ENCODE data around the gene BORCS6.

Gene BORCS6

GRCh38 chr17:8162233-8162996 lies 27.6 kb downstream of the BORCS6 start, which contains the start of gene VAMP2:
Gene VAMP2, minus strand, starts transcription at chr17:8162948. Its CDS starts 69 bp downstream, at chr17:8162879.
- Histone ChIP-seq H4K8ac (ENCODE audit: low read depth, low read length) (peak within 1 kb of the TSS; percentile 89), H3K79me1 (ENCODE audit: low read depth, low read length) (peaks cover 13% of the 10 kb centered on the region), H4K91ac (ENCODE audit: low read depth, low read length, poor library complexity) (peak within 1 kb of the TSS; percentile 99), H2BK5ac (ENCODE audit: low read length) (peak within 1 kb of the TSS; percentile 91), H3K18ac (ENCODE audit: low read length) (peak within 1 kb of the TSS; percentile 100), H3K4me3 (ENCODE audit: low read length in 2 of 2) (peak within 1 kb of the TSS; percentile 97 to 98), H3K27ac (replicated peaks; ENCODE audit: low read length) (peak within 1 kb of the TSS; percentile 97), H3K4ac (ENCODE audit: low read length) (peak within 1 kb of the TSS; percentile 100), H3K14ac (ENCODE audit: low read length) (peak within 1 kb of the TSS; percentile 98), H3K27me3 (ENCODE audit: control insufficient read depth in 3 of 3, insufficient read depth in 3 of 3, low read depth in 1 of 3, low read length in 3 of 3) (no peaks in the 10 kb centered on the region), H2BK15ac (ENCODE audit: low read length) (peak within 1 kb of the TSS; percentile 99), H3K23ac (ENCODE audit: low read depth, low read length, poor library complexity) (peak within 1 kb of the TSS; percentile 92), H2AK5ac (ENCODE audit: low read depth, low read length) (peak within 1 kb of the TSS; percentile 99), H2AFZ (ENCODE audit: low read length) (peak within 1 kb of the TSS; percentile 79), H3K4me1 (ENCODE audit: control insufficient read depth in 2 of 2, insufficient read depth in 1 of 2, low read depth in 1 of 2, low read length in 2 of 2) (peaks cover 23 to 30% of the 10 kb centered on the region in 2 donors), H3K4me2 (ENCODE audit: insufficient read depth, low read length, poor library complexity, severe bottlenecking) (peak within 1 kb of the TSS; percentile 100), H2BK120ac (ENCODE audit: low read depth, low read length) (peak within 1 kb of the TSS; percentile 84), H3K9me3 (replicated peaks in 1 of 2; ENCODE audit: control insufficient read depth in 2 of 2, insufficient read depth in 1 of 2, low read depth in 1 of 2, low read length in 2 of 2) (no peaks in the 10 kb centered on the region), H2BK12ac (ENCODE audit: low read length) (peak within 1 kb of the TSS; percentile 75), H3K9ac (ENCODE audit: low read depth, low read length, poor library complexity) (peak within 1 kb of the TSS; percentile 99), H3K36me3 (replicated peaks in 1 of 2; ENCODE audit: control insufficient read depth in 2 of 2, insufficient read depth in 2 of 2, low read length in 2 of 2) (peaks cover 22 to 40% of the 10 kb centered on the region in 2 donors)
- no peak for DNase-seq (ENCODE audit: low spot score)
- no CpG with 5 or more reads among the region's 75 CpGs for WGBS, 2 donors (ENCODE audit: extremely low coverage in 2 of 2, insufficient read length in 2 of 2, insufficient replicate concordance in 1 of 2)

GRCh38 chr17:8161289-8162232 lies 28.4 kb downstream of the BORCS6 start:
- no CpG with 5 or more reads among the region's 19 CpGs for WGBS, 2 donors (ENCODE audit: extremely low coverage in 2 of 2, insufficient read length in 2 of 2, insufficient replicate concordance in 1 of 2)
- peak overlapping the region; percentile 97 for H3K18ac ChIP-seq (ENCODE audit: low read length)
- DNase-seq (ENCODE audit: low spot score) = no peak
- no peak overlapping the region for H3K27ac ChIP-seq (replicated peaks; ENCODE audit: low read length)
- peaks cover 22 to 40% of the 10 kb centered on the region in 2 donors for H3K36me3 ChIP-seq (replicated peaks in 1 of 2; ENCODE audit: control insufficient read depth in 2 of 2, insufficient read depth in 2 of 2, low read length in 2 of 2)
- no peaks in the 10 kb centered on the region for H3K9me3 ChIP-seq (replicated peaks in 1 of 2; ENCODE audit: control insufficient read depth in 2 of 2, insufficient read depth in 1 of 2, low read depth in 1 of 2, low read length in 2 of 2)
- H3K79me1 ChIP-seq (ENCODE audit: low read depth, low read length) = peaks cover 13% of the 10 kb centered on the region
- H3K4me1 ChIP-seq (ENCODE audit: control insufficient read depth in 2 of 2, insufficient read depth in 1 of 2, low read depth in 1 of 2, low read length in 2 of 2) = peaks cover 23 to 34% of the 10 kb centered on the region in 2 donors
- no peak overlapping the region for H4K8ac ChIP-seq (ENCODE audit: low read depth, low read length)
- H3K27me3 ChIP-seq (ENCODE audit: control insufficient read depth in 3 of 3, insufficient read depth in 3 of 3, low read depth in 1 of 3, low read length in 3 of 3) = no peaks in the 10 kb centered on the region
- peak overlapping the region; percentile 99 for H3K9ac ChIP-seq (ENCODE audit: low read depth, low read length, poor library complexity)
- H4K91ac ChIP-seq (ENCODE audit: low read depth, low read length, poor library complexity) = no peak overlapping the region
- peak overlapping the region; percentile 66 for H3K23ac ChIP-seq (ENCODE audit: low read depth, low read length, poor library complexity)
- H2BK12ac ChIP-seq (ENCODE audit: low read length) = no peak overlapping the region
- H2AK5ac ChIP-seq (ENCODE audit: low read depth, low read length) = peak overlapping the region; percentile 95
- H3K4me2 ChIP-seq (ENCODE audit: insufficient read depth, low read length, poor library complexity, severe bottlenecking) = peak overlapping the region; percentile 78
- H2BK120ac ChIP-seq (ENCODE audit: low read depth, low read length) = no peak overlapping the region
- H3K14ac ChIP-seq (ENCODE audit: low read length) = peak overlapping the region; percentile 98
- H2BK15ac ChIP-seq (ENCODE audit: low read length) = no peak overlapping the region
- H2AFZ ChIP-seq (ENCODE audit: low read length) = no peak overlapping the region
- H2BK5ac ChIP-seq (ENCODE audit: low read length) = peak overlapping the region; percentile 91
- H3K4ac ChIP-seq (ENCODE audit: low read length) = no peak overlapping the region
- peak overlapping the region; percentile 97 to 98 for H3K4me3 ChIP-seq (ENCODE audit: low read length in 2 of 2)

DNA sequence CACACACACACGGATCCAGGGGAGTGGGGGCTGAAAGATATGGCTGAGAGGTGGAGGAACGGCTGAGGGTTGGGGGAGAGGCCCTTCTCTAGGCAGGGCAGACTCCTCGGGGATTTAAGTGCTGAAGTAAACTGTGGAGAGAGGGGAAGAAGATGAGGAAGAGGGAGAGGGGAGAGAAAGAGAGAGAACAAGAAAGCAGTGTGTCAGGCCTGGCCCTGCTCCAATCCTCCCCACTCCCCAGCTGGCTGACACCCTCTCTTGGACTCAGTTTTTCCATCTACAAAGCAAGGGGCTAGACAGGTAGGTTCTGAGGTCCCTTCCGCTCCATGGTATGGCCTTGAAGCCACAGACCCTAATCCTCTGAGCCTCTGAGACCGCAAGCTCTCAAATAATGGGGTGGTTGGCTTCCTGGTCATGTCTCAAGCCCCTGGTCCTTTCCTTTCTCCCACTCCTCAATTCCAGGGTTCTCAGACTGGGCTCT lies 29.2 kb downstream of the BORCS6 start:
- H3K18ac ChIP-seq (ENCODE audit: low read length) = no peak overlapping the region
- peak overlapping the region in 1 of 2 donors; percentile 97 for H3K4me3 ChIP-seq (ENCODE audit: low read length in 2 of 2)

More for the DNA sequence above, 29.2 kb downstream of the BORCS6 start:
- Histone ChIP-seq H3K4ac (ENCODE audit: low read length) (no peak overlapping the region), H2AK5ac (ENCODE audit: low read depth, low read length) (no peak overlapping the region), H3K4me1 (ENCODE audit: control insufficient read depth in 2 of 2, insufficient read depth in 1 of 2, low read depth in 1 of 2, low read length in 2 of 2) (peaks cover 26 to 37% of the 10 kb centered on the region in 2 donors), H4K91ac (ENCODE audit: low read depth, low read length, poor library complexity) (no peak overlapping the region), H3K36me3 (replicated peaks in 1 of 2; ENCODE audit: control insufficient read depth in 2 of 2, insufficient read depth in 2 of 2, low read length in 2 of 2) (peaks cover 22 to 40% of the 10 kb centered on the region in 2 donors), H2AFZ (ENCODE audit: low read length) (no peak overlapping the region), H3K79me1 (ENCODE audit: low read depth, low read length) (peaks cover 14% of the 10 kb centered on the region), H2BK5ac (ENCODE audit: low read length) (no peak overlapping the region), H2BK15ac (ENCODE audit: low read length) (no peak overlapping the region), H4K8ac (ENCODE audit: low read depth, low read length) (no peak overlapping the region), H3K27ac (replicated peaks; ENCODE audit: low read length) (no peak overlapping the region), H2BK12ac (ENCODE audit: low read length) (no peak overlapping the region), H3K14ac (ENCODE audit: low read length) (no peak overlapping the region), H3K9ac (ENCODE audit: low read depth, low read length, poor library complexity) (no peak overlapping the region), H2BK120ac (ENCODE audit: low read depth, low read length) (no peak overlapping the region), H3K23ac (ENCODE audit: low read depth, low read length, poor library complexity) (no peak overlapping the region), H3K4me2 (ENCODE audit: insufficient read depth, low read length, poor library complexity, severe bottlenecking) (no peak overlapping the region), H3K27me3 (ENCODE audit: control insufficient read depth in 3 of 3, insufficient read depth in 3 of 3, low read depth in 1 of 3, low read length in 3 of 3) (no peaks in the 10 kb centered on the region), H3K9me3 (replicated peaks in 1 of 2; ENCODE audit: control insufficient read depth in 2 of 2, insufficient read depth in 1 of 2, low read depth in 1 of 2, low read length in 2 of 2) (no peaks in the 10 kb centered on the region)
- DNase-seq (ENCODE audit: low spot score) = no peak
- WGBS, 2 donors (ENCODE audit: extremely low coverage in 2 of 2, insufficient read length in 2 of 2, insufficient replicate concordance in 1 of 2) = no CpG with 5 or more reads among the region's 5 CpGs
